NCI-H774 (cell line): ENCODE results near the gene CRLF3.
"Not testable (repeated sequence)": the region's sequence is repeated elsewhere in the genome, so short reads cannot be mapped to it uniquely, and the experiment has no call there.

Experiments used
- DNase-seq: peaks from one replicate; lab custom pipeline; 2025; lab: John Stamatoyannopoulos, UW

CRLF3 gene

GRCh38 chr17:30814236-30814635 is 10.3 kb downstream of the CRLF3 start:
- DNase-seq: not testable (repeated sequence)

GRCh38 chr17:30812218-30813177 is 12.0 kb downstream of the CRLF3 start:
- no peak for DNase-seq

GRCh38 chr17:30809867-30810266 is 14.6 kb downstream of the CRLF3 start:
- DNase-seq: no peak

- DNase-seq: no peak
These were observed 15.7 kb downstream of the CRLF3 start for GRCh38 chr17:30808785-30809286.

GRCh38 chr17:30807896-30808295 is 16.6 kb downstream of the CRLF3 start:
- no peak for DNase-seq

- DNase-seq: no peak
These were observed 18.5 kb downstream of the CRLF3 start for GRCh38 chr17:30805944-30806456.

- no peak for DNase-seq
These were observed 22.8 kb downstream of the CRLF3 start for GRCh38 chr17:30801671-30802070.

GRCh38 chr17:30796016-30796415 is 28.5 kb downstream of the CRLF3 start:
- DNase-seq: no peak

- DNase-seq: no peak
These were observed 30.1 kb downstream of the CRLF3 start for GRCh38 chr17:30794372-30794771.

- no peak for DNase-seq
These were observed 31.1 kb downstream of the CRLF3 start for GRCh38 chr17:30793282-30793977.

GRCh38 chr17:30790279-30790678 is 34.2 kb downstream of the CRLF3 start:
- no peak for DNase-seq

GRCh38 chr17:30788918-30789317 is 35.6 kb downstream of the CRLF3 start:
- DNase-seq: no peak

GRCh38 chr17:30782206-30782605 is 42.3 kb downstream of the CRLF3 start:
- no peak for DNase-seq

- DNase-seq: no peak
These were observed 44.1 kb downstream of the CRLF3 start for GRCh38 chr17:30780343-30780742.

GRCh38 chr17:30768771-30769170 is 55.7 kb downstream of the CRLF3 start:
- not testable (repeated sequence) for DNase-seq

- not testable (repeated sequence) for DNase-seq
These were observed 56.7 kb downstream of the CRLF3 start for GRCh38 chr17:30767641-30768404.

GRCh38 chr17:30761060-30761459 is 63.4 kb downstream of the CRLF3 start:
- DNase-seq: no peak

- not testable (repeated sequence) for DNase-seq
These were observed 71.2 kb downstream of the CRLF3 start for GRCh38 chr17:30753291-30753690.

GRCh38 chr17:30750982-30751381 is 73.5 kb downstream of the CRLF3 start:
- DNase-seq: not testable (repeated sequence)

- not testable (repeated sequence) for DNase-seq
These were observed 76.9 kb downstream of the CRLF3 start for GRCh38 chr17:30747621-30748020.

- DNase-seq: not testable (repeated sequence)
These were observed 81.8 kb downstream of the CRLF3 start for GRCh38 chr17:30742669-30743068.

- not testable (repeated sequence) for DNase-seq
These were observed 88.1 kb downstream of the CRLF3 start for GRCh38 chr17:30736371-30736770.
